Medulla oblongata (tissue), 1 donor: ENCODE data around the gene TTLL13.
A peak's percentile ranks its signal among the peaks of the same experiment; 100 is the strongest.
"Not testable (repeated sequence)": the region's sequence is repeated elsewhere in the genome, so short reads cannot be mapped to it uniquely, and the experiment has no call there.

Experiments used
- DNase-seq: peaks from one replicate; pipeline ENCODE4 v3.0.0-alpha.2; 2015; ENCODE audit errors: extremely low spot score

TTLL13 gene

DNA sequence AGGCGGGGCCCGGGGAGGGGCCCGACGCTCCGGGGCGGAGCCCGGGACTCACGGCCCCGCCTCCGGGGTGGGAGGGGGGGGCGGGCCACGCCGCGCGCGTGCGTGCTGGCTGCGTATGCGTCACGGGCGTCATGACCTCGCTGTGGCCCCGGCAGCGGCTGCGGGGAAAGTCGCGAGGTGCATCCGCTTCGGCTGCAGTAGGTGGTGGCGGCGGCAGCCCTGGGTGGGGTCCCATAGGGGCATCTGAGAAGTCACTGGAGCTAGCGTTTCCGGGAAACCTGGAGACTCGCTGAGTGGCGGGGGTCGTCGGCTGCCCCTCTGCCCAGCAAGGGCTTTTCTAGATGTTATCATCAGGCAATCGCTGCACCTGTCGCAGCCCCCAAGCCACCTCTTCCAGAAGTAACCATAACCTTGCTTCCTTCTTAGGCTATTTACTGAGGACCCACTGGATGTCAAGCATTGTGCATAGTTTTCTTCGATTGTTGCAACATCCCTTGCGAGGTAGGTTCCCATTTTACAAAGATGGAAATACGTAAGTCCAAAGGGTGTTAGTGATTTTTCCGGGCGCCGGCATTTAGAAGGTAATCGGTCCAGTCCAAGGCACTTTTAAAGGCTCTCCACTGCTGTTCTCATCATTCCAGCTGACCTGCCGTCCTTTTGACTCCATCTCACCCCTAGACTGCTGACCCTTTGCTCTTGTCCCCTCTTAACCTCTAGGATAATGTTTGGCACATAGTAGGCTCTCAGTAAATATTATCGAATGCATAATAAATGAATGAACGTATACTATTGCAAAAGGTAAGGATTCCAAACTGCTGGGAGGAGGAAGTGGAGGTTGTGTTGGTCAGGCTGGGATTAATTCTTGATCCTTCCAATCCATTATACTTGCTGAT is 15.0 kb upstream of the TTLL13 start, which contains the start of gene GDPGP1:
TSS of gene GDPGP1 (plus strand) at position 114 of the 893 bp plus-strand sequence. CDS start 6,700 bp downstream, outside the sequence.
- peak; percentile 34 for DNase-seq

DNA sequence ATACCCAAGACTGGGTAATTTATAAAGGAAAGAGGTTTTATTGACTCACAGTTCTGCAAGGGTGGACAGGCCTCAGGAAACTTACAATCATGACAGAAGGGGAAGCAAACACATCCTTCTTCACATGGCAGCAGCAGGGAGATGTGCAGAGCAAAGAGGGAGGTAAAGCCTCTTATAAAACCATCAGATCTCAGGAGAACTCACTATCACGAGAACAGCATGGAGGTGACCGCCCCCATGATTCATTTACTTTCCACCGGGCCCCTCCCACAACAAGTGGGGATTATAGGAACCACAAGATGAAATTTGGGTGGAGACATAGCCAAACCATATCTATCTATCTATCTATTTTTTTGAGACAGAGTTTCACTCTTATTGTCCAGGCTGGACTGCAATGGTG is 10.0 kb upstream of the TTLL13 start:
- DNase-seq = no peak

DNA sequence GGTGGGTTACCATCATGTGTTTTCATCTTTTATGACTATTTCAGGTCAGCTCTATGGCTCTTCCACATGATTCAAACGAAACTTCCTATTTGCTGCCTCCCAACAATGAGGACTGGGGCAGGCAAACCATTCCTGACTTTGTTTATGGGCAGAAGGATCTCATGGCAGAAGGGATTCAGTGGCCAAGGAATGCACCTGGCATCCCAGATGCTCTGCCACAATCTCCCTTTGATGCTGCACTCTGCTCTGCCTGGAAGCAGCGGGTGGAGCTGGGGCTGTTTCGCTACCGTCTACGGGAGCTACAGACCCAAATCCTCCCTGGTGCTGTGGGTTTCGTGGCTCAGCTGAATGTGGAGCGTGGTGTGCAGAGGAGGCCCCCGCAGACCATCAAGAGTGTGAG is 8.5 kb upstream of the TTLL13 start:
- no peak for DNase-seq

- no peak for DNase-seq
Observed at GRCh38 chr15:90241343-90242192, 7.8 kb upstream of the TTLL13 start.

DNA sequence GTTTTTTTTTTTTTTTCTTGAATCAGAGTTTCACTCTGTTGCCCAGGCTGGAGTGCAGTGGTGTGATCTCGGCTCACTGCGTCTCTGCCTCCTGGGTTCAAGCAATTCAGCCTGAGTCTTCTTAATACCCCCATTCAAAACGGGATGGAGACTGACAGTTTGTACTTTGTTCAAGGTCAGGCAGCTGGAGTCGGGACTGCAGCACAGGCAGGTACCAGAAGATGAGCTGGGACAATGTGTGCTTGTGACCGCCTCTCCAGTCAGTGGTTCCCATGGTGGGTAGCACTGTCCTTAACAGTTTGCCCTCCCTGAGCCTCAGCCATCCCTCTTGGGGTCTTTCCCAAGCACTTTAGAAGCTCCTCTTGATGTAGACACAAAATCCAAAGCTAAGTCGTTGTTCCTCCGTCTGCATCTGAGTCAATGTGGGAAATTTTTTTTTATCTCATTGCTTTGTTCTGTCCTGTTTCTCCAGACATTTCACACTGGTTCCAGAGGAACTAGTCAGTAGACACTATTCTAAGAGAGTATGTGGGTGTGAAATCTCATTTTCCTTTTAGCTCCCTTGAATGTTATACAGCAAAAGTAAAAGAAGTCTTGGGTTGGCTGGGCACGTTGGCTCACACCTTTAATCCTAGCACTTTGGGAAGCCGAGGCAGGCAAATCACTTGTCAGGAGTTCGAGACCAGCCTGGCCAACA is 5.3 kb upstream of the TTLL13 start:
- no peak for DNase-seq

- DNase-seq = no peak
Observed at GRCh38 chr15:90248789-90249202, 560 bp upstream of the TTLL13 start.

DNA sequence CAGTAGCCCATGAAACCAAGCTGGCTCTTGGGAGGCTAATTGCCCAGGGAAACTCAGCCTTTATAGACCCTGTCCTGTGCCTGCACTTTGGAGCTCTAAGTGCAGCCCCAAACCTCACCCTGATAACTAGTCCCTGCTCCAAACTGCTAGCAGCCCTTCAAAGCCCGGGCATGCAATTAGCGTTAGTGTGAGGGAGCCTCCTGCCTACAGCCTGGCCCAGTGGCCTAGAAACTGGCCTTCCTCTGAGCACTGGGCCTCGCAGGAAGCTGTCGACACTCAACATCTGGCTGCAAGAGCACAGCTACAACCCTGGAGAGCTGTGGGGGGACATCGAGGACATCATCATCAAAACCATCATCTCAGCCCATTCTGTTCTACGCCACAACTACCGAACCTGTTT is 8.4 kb downstream of the TTLL13 start:
- DNase-seq = no peak

- no peak for DNase-seq
Observed at GRCh38 chr15:90259524-90259923, 10.2 kb downstream of the TTLL13 start.

DNA sequence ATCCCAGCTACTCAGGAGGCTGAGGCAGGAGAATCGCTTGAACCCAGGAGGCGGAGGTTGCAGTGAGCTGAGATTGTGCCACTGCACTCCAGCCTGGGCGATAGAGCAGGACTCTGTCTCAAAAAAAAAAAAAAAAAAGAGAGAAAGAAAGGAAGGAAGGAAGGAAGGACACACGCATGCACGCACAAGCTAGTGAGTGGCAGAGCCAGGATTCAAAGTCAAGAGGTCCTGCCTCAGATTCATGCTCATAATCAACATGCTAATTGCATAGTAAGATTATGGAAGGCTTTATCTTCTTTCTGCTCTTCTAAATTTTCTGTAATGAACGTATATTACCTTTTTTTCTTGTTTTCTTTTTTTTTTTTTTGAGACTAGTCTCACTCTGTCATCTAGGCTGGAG is 11.4 kb downstream of the TTLL13 start:
- not testable (repeated sequence) for DNase-seq

- DNase-seq = no peak
Observed at GRCh38 chr15:90261811-90262210, 12.5 kb downstream of the TTLL13 start.

DNA sequence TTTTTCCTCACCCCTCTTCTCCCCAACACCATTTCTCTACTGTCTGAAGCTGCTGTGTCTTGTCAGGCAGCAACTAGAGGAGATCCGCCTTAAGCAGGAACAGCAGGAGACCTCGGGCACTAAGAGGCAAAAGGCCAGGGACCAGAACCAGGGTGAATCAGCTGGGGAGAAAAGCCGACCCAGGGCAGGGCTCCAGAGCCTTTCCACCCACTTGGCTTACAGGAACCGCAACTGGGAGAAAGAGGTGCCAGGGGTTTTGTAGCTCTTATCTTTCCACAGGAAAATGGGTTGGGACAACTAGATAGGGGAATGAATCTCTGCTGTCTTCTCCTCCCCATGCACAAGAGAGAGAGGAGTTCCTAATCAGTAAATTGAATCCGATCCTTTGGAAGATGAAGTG is 13.1 kb downstream of the TTLL13 start:
- DNase-seq = no peak

DNA sequence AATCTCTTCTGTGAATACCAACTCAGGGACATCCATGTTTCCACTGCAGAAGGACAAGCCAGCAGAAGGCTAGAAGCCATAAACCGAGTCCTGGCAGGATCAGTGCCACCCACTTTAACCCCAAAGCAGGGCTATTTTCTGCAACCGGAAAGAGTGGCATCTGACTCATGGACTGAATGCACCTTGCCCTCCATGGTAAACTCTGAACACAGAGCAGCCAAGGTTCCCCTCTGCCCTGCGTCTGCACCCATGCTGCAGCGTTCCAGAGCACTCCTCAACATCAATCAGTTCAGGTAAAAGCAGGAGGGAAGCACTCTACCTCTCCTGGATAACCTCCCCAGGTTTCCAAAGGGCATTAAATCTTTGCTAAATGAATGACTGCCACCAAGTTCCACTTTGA is 15.3 kb downstream of the TTLL13 start:
- DNase-seq = no peak

DNA sequence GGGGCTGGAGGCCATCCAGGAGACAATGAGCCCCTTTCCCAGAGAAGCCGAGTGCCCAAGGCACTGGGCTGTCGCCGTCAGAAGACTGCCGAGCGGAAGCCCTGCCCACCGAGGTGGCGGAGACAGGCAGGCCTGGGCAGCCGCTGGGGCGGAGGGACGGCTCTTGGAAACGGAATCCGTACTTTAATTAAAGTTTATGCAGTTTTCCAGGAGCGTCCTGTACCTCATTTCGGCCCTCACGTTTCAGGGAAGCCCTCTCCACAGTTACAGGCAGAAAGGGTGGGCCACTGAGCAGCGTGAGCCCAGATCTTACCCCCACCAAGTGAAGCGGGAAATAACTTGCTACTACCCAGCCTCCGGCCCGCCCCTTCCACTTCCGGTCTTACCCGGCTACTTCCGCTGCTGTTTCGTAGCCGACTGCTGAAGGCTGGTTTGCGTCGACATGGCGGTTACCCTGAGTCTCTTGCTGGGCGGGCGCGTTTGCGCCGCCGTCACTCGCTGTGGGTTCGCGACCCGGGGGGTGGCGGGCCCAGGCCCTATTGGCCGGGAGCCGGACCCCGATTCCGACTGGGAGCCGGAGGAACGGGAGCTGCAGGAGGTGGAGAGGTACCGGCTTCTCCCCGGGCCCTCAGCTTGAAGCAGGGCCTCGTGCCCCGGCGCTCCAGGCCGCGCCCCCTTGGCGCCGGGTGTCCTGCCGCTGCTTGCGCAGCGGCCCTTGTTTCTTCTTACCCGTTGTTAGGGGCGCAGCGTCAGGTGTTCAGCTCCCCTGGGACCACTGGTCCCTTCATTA is 16.1 kb downstream of the TTLL13 start, which contains the start of gene NGRN:
TSS of gene NGRN (plus strand) at position 402 of the 790 bp plus-strand sequence. CDS start at position 443, 41 bp downstream.
- DNase-seq = peak; percentile 97

DNA sequence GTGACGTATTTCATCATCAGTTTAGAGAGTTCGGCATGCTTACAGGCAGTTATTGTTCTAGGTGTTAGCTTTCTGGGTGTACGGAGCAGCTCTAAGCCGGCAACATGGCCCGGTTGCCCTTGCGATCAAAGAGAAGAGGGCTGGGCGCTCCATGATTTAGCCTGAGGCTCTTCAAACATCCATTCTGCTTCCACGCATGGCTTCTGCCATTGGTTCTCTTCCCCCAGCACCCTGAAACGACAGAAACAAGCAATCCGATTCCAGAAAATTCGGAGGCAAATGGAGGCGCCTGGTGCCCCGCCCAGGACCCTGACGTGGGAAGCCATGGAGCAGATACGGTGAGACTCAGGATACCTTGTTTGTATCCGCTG is 16.7 kb downstream of the TTLL13 start:
- peak; percentile 48 for DNase-seq

DNA sequence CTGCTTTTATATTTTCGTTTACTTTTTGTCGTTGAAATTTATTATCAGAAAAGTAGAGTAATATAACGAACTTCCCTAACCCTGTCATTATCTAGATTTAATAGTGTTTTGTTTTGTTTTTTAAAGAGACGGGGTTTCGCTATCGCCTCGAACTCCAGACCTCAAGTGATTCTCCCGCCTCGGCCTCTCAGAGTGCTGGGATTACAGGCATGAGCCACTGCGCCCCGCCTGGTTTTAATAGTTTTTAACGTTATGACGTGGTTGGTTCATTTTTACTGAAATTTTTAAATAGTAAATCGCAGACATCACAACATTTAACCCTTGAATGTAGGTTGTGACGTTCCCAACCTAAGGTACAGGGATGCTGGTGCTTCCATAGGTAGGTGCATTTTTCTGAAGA is 17.1 kb downstream of the TTLL13 start:
- DNase-seq = peak; percentile 9

DNA sequence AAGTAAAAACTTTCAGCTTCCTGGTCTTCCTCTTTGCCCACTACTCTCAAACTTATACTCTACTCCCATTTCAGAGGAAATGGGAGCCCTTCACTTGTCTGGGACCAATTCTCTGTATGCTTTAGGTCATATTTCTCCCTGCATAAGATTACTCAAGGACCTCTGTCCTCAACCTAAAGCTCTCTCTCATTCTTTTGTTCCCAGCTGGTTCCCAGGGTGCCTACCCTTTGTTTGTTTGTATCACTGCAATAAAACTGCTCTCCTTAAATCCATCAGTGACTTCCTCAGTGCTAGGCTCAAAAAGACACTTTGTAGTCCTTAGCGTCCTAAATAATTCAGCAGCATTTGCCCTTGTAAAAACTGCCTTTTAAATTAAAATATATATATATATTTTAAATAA is 19.1 kb downstream of the TTLL13 start:
- DNase-seq = no peak

DNA sequence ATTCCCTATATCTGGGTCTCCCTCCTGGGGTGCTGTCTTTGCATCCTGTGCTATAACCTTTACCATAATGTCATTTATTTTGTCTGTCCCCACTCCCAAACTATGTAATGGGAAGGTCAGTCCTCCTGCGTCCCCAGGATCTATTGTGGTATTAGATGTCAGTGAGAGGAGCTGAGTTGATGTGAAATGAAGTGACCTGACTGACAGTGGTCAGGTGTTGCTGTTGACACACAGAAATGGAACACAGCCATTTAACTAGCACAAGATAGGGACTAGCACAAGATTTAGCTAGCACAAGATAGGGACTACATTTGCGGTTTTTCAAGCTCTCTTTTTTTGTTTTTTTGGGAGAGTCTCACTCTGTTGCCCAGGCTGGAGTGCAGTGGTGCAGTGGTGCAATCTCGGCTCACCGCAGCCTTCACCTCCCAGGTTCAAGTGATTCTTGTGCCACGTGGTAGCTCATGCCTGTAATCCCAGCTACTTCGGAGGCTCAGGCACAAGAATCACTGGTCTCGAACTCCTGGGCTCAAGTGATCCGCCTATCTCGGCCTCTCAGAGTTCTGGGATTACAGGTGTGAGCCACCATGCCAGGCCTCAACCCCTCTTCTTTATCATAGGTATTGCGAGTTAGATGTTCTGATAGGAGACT is 21.3 kb downstream of the TTLL13 start:
- no peak for DNase-seq

DNA sequence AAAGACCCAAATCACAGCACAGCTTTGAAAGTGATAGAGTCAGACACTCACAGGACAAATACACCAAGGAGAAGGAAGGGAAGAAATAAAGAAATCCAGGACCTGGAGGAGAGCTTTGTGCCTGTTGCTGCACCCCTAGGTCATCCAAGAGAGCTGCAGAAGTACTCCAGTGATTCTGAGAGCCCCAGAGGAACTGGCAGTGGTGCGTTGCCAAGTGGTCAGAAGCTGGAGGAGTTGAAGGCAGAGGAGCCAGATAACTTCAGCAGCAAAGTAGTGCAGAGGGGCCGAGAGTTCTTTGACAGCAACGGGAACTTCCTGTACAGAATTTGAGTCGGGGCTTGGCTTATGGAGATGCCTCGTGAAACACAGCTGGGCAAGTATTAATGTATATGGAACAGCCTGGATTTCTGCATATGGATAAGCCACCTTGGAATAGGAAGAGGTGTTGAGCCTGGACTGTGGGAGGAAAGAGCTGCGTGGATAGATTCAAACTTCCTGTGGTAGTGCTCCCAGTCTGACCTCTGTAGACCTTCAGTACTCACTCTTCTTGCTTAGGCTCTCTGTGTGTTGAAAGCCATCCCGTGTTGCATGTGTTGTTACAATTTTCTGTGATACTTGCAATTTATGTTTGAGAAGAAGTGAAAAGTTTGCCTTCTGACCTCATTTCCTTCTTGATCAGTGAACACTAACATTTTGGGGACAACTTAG is 22.3 kb downstream of the TTLL13 start:
- DNase-seq = no peak

GRCh38 chr15:90278467-90278866 is 29.1 kb downstream of the TTLL13 start:
- DNase-seq = not testable (repeated sequence)

DNA sequence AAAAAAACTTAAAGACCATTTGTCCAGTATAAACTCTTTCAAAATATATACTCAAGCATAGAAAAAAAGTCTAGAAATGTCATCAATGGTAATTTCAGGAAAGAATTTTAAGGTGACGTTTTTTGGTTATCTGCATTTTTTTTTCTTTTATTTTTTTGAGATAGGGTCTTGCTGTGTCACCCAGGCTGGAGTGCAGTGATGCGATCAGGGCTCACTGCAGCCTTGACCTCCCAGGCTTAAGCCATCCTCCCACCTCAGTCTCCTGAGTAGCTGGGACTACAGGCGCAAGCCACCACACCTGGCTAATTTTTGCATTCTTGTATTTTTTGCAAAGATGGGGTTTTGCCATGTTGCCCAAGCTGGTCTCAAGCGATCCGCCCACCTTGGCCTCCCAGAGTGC is 31.4 kb downstream of the TTLL13 start:
- DNase-seq = not testable (repeated sequence)
